OCI-LY3 (cell line): ENCODE data around the gene ARL17B.
"Not testable (repeated sequence)": the region's sequence is repeated elsewhere in the genome, so short reads cannot be mapped to it uniquely, and the experiment has no call there.

Source experiments
- CTCF ChIP-seq: fragments of 200-600, 300-600 bp; sonication (generic); IDR thresholded peaks from 2 replicates; pipeline ENCODE4 v1.5.1; 2014; ENCODE audit warnings: antibody characterized with exemption, low read length, low read depth
- EZH2phosphoT487 ChIP-seq: fragments of 200-600 bp; shearing (Covaris generic); IDR thresholded peaks from 2 replicates; pipeline ENCODE4 v1.6.1; 2018; ENCODE audit warnings: antibody characterized with exemption, mixed run types, low read depth

DNA sequence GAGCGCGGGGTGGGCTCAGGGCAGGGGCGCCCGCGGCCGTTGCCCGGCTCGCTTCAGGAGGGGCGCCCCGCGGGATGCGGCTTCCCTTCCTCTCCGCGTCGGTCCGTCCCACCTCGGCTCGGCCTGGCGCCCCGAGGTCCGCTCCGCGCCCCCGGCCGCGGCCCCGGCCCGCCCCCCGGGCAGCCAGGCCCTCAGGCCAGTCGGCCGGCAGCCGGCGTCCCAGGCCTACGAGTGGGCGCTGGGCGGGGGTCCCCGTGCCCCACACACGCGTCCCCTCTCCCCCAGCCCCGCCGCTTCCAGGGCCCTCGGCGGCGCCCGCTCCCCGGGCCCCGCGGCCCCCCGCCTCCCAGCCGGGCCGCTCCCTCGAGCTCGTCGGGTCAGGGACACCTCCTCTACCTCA, 136.7 kb downstream of the ARL17B start:
- not testable (repeated sequence) for TF ChIP-seq CTCF, EZH2phosphoT487
